ENCODE results near the gene TAF1C.

The TAF1C gene

GRCh38 chr16:84141143-84141670, 45.6 kb downstream of the TAF1C start:
- TF ChIP-seq CTCF (IDR thresholded peaks at IDR 0.05; ENCODE audit: extremely low read depth, insufficient read depth, missing control alignments): peak; percentile 12
- no peak for DNase-seq (ENCODE audit: low spot score)
- in situ Hi-C loops (cut with MboI; ENCODE audit: low pct_unique_long_range_greater_than_20kb, low sequenced_read_pairs, unreplicated experiment): no loop called here

DNA sequence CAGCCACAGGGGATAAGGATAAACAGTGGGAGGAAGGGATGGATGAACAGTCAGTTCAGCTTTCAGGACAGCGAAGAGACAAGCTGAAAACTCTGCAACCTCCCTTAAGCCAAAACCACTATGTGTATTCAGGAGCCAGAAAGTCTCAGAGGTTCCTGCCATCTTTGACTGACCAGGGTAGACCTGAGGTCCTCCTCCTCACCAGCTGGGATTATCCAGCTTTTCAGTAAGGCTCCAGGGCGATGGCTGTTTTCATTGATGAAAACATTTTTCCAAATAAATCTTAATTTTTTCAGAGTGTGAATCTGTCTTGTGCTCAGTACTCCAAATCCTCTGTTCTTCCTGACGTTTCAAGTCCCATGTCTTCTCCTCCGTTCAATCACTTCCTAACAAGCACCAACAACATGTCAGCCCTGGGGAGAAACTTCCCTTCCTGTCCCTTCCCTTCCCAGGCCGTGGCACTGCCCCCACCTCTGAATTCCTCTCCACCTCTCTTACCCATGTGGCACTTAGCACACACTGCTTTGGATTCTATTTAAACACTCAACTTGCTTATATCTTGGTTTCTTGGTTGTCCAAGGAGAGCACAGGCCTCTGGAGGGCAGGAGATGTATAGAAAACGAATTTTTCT, 47.1 kb downstream of the TAF1C start:
- no peak for TF ChIP-seq CTCF (IDR thresholded peaks at IDR 0.05; ENCODE audit: extremely low read depth, insufficient read depth, missing control alignments)
- in situ Hi-C loops (cut with MboI; ENCODE audit: low pct_unique_long_range_greater_than_20kb, low sequenced_read_pairs, unreplicated experiment): no loop called here

DNA sequence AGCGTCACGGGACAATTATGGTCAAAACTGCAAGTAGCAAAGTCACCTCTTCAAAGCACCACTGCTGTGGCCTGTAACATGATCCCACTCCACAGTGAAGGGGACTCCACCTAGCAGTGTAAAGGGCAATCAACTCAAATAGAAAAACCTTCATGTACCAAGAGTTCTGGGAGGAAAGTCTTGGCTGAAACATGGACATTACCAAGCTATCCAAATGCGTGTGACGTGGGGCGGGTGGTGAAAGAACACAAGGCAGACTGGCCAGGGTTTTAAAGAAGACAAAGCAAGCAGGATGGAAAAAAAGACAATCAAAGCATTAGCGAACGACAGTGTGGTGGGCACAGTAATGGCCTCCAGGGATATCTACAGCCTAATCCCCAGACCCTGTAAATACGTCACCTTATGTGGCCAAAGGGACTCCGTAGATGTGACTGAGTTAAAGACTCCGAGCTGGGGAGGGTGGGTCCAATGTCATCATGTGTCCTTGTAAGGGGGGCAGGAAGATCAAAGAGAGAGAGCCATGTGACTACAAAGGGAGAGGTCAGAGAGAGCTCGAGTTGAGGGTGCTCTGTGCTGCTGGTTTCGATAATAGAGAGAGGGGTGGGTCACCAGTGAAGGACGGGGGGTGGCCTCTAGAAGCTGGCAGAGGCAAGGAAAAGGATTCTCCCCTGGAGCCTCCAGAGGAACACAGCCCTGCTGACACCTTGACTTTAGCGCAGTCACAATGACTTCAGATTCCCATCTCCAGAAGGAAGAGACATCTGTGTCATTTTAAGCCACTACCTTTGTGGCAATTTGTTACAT, 47.8 kb downstream of the TAF1C start:
- peak; percentile 76 for DNase-seq (ENCODE audit: low spot score)

More for the DNA sequence above, 47.1 kb downstream of the TAF1C start:
- no peak for DNase-seq (ENCODE audit: low spot score)

GRCh38 chr16:84138500-84138823, 48.4 kb downstream of the TAF1C start:
- in situ Hi-C loops (cut with MboI; ENCODE audit: low pct_unique_long_range_greater_than_20kb, low sequenced_read_pairs, unreplicated experiment): no loop called here
- no peak for DNase-seq (ENCODE audit: low spot score)
- TF ChIP-seq CTCF (IDR thresholded peaks at IDR 0.05; ENCODE audit: extremely low read depth, insufficient read depth, missing control alignments): no peak

More for the DNA sequence above, 47.8 kb downstream of the TAF1C start:
- no peak for TF ChIP-seq CTCF (IDR thresholded peaks at IDR 0.05; ENCODE audit: extremely low read depth, insufficient read depth, missing control alignments)
- in situ Hi-C loops (cut with MboI; ENCODE audit: low pct_unique_long_range_greater_than_20kb, low sequenced_read_pairs, unreplicated experiment): no loop called here

GRCh38 chr16:84137769-84138357, 49.0 kb downstream of the TAF1C start:
- TF ChIP-seq CTCF (IDR thresholded peaks at IDR 0.05; ENCODE audit: extremely low read depth, insufficient read depth, missing control alignments): no peak
- in situ Hi-C loops (cut with MboI; ENCODE audit: low pct_unique_long_range_greater_than_20kb, low sequenced_read_pairs, unreplicated experiment): no loop called here
- no peak for DNase-seq (ENCODE audit: low spot score)

- DNase-seq (ENCODE audit: low spot score): no peak
- in situ Hi-C loops (cut with MboI; ENCODE audit: low pct_unique_long_range_greater_than_20kb, low sequenced_read_pairs, unreplicated experiment): no loop called here
- no peak for TF ChIP-seq CTCF (IDR thresholded peaks at IDR 0.05; ENCODE audit: extremely low read depth, insufficient read depth, missing control alignments)
Observed at GRCh38 chr16:84137287-84137686, 49.6 kb downstream of the TAF1C start.
